GM12874 (cell line): Measurements from ENCODE around the gene GRIK4.

Experiments used
- CTCF ChIP-seq: IDR thresholded peaks from 2 replicates; pipeline ENCODE4 v1.5.1; 2011; ENCODE audit warnings: low read depth, mild to moderate bottlenecking, control low read depth, low read length, moderate library complexity; ENCODE audit not compliant: insufficient read depth

GRIK4 gene

GRCh38 chr11:120815319-120816100 is 304.0 kb downstream of the GRIK4 start:
- TF ChIP-seq CTCF, result peak; percentile 8; the same call in 1 of the 2 replicates

GRCh38 chr11:120816176-120816575 is 304.6 kb downstream of the GRIK4 start:
- TF ChIP-seq CTCF, result no peak

- no peak for TF ChIP-seq CTCF
Observed at GRCh38 chr11:120816711-120817110, 305.2 kb downstream of the GRIK4 start.

- TF ChIP-seq CTCF, result no peak
Observed at GRCh38 chr11:120817158-120817557, 305.6 kb downstream of the GRIK4 start.

GRCh38 chr11:120818097-120818496 is 306.5 kb downstream of the GRIK4 start:
- TF ChIP-seq CTCF, result no peak

GRCh38 chr11:120819003-120819402 is 307.5 kb downstream of the GRIK4 start:
- TF ChIP-seq CTCF, result no peak

- no peak for TF ChIP-seq CTCF
Observed at GRCh38 chr11:120819437-120820365, 308.2 kb downstream of the GRIK4 start.
